ENCODE results near the gene PPP2R1B.

- no peak for TF ChIP-seq RAD21 (conservative IDR thresholded peaks at IDR 0.05)
- TF ChIP-seq, protein P1, sequence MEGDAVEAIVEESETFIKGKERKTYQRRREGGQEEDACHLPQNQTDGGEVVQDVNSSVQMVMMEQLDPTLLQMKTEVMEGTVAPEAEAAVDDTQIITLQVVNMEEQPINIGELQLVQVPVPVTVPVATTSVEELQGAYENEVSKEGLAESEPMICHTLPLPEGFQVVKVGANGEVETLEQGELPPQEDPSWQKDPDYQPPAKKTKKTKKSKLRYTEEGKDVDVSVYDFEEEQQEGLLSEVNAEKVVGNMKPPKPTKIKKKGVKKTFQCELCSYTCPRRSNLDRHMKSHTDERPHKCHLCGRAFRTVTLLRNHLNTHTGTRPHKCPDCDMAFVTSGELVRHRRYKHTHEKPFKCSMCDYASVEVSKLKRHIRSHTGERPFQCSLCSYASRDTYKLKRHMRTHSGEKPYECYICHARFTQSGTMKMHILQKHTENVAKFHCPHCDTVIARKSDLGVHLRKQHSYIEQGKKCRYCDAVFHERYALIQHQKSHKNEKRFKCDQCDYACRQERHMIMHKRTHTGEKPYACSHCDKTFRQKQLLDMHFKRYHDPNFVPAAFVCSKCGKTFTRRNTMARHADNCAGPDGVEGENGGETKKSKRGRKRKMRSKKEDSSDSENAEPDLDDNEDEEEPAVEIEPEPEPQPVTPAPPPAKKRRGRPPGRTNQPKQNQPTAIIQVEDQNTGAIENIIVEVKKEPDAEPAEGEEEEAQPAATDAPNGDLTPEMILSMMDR (IDR thresholded peaks at IDR 0.05; ENCODE audit: poor library complexity, severe bottlenecking) = no peak
- TF ChIP-seq POLR2AphosphoS5 (IDR thresholded peaks at IDR 0.05) = no peak
Observed at GRCh38 chr11:111714522-111714921, 51.7 kb downstream of the PPP2R1B start.

Measured in neural cell (in vitro differentiated cells).